GM10847 (cell line): ENCODE results near the gene CDH9.

Source experiments
- POLR2A ChIP-seq: IDR thresholded peaks from 2 replicates; pipeline ENCODE4 v1.6.1; 2011; ENCODE audit not compliant: insufficient read length; ENCODE audit errors: extremely low read depth

CDH9 gene, protein sequence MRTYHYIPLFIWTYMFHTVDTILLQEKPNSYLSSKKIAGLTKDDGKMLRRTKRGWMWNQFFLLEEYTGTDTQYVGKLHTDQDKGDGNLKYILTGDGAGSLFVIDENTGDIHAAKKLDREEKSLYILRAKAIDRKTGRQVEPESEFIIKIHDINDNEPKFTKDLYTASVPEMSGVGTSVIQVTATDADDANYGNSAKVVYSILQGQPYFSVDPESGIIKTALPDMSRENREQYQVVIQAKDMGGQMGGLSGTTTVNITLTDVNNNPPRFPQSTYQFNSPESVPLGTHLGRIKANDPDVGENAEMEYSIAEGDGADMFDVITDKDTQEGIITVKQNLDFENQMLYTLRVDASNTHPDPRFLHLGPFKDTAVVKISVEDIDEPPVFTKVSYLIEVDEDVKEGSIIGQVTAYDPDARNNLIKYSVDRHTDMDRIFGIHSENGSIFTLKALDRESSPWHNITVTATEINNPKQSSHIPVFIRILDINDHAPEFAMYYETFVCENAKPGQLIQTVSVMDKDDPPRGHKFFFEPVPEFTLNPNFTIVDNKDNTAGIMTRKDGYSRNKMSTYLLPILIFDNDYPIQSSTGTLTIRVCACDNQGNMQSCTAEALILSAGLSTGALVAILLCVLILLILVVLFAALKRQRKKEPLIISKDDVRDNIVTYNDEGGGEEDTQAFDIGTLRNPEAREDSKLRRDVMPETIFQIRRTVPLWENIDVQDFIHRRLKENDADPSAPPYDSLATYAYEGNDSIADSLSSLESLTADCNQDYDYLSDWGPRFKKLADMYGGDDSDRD

DNA sequence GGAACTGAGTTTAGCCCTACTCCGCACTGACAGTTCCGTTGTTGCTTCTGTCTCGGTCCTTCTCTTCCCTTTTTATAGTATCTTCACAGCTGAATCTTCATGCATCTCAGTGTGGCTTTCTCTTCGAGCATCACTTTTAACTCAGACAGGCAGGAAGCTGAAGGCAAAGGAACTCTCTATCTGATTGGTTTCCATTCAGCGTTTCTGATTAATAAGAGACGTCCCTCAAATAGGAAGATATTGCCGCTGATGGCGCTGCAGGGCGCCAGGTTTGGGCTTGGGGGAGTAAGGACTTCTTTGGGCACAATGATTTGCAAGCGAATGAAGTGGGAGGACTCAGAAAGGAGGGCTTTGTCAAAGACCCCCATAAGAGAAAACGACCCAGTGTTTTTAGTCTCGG lies at the start of gene CDH9:
Gene CDH9, minus strand, starts transcription at position 111 of the 400 bp plus-strand sequence. CDS start 50,253 bp downstream, outside the sequence.
- TF ChIP-seq POLR2A, result no peak

DNA sequence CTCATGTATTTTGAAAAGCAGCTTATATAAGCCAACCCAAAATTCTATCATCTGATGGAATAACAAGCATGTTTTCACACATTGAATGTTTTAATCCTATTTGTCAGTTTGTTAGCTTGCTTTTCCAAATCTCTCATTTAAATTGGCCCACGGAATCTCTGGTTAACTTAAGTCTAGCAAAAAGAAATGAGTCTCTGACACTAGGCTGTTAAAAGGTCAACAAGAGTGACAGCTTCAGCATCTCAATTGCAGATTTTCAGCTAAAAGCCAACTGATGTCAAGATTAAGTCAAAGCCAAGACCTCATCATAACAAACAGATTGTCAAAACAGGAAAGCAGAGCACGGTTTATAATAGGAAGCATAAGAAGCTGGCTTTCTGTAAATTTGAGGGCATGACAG lies 49.4 kb upstream of the CDH9 start:
- TF ChIP-seq POLR2A, result no peak

DNA sequence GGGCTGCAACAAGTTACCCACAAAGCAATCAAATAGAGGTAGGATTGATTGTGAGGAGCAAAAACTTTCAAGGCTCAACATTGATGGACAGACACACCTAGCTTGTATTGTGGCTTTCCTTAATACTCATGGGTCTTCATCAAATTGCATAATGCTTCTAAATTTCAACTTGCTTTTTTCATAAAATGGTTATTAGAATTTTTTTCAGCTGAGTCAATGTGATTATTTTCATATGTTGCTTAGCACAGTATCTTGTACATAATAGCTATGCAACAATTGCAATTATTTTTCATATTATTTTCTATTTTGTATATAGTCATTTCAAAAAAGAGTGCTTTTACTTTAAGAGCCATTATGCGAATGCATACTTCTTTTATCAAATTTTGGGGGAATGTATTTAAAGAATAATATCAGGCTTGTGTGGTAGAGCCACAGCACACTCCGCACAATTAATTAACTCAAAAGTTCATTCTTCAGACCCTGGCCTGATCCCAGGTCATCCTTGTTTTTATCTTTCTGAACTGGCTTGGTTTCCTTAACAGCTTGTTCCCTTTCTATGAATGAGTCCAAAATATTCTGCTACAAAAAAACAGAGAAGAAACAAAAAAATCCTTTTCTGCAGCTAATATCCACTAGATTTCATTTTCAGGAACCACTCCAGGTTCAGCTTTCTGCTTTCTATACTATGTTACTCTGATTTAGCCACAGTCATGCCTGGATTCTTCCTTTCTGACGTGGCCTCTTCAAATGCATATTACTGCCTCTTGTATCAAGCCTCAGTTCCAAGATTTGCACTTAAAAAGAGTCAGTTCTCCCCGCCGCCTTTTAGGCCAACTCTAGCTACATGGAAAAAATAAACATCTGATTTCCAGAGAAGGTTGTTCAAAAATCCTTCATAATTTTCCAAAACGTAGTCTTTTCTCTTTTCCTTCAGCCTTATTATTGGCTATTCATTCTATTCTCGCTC lies 45.3 kb upstream of the CDH9 start:
- no peak for TF ChIP-seq POLR2A

DNA sequence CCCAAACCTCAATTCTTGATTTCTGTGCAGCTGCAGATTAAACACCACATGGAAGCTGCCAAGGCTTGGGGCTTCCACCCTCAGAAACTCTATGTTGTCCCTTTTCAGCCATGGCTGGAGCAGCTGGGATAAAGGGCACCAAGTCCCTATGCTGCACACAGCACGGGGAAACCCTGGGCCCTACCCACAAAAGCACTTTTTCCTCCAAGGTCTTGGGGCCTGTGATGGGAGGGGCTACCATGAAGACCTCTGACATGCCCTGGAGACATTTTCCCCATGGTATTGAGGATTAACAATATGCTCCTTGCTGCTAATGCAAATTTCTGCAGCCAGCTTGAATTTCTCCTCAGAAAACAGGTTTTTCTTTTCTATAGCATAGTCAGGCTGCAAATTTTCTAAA lies 41.8 kb upstream of the CDH9 start:
- TF ChIP-seq POLR2A, result no peak

DNA sequence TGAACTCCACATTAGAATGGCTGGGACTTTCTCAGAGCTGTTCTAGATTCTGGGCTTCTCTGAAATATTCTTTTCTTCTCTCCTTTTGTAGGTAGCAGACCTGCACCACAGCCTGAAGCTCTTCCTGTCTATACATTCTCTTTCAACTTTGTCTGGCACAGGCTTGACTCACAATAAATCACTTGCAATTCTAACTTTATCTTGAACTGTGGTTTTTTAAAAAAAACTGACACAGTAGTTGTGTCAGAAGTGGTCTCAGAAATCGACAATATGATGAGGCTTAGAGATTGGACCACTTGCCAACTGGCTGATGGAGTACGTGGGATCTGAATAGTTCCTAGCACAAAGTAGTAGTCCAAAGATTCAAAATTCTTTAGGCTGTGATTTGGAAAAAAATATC lies 24.1 kb upstream of the CDH9 start:
- TF ChIP-seq POLR2A, result no peak

DNA sequence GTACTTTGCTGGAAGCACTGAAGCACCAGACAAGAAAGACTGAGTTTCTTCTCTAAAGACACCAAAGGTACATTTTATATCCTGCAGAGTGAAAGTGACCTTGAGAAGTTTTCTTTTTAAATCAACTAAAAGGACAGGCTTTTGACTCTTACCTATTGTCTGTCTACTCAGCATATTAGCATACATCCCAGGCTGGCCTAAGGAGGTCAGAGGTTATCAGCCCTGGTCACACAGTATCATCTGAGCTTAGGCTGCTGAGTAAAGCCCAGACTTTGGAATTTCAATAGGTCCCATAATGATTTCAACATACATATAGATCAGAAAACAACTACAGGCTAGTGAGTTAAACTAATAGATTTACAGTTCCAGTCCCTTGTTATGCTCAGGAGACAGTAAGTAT lies 10.1 kb upstream of the CDH9 start:
- no peak for TF ChIP-seq POLR2A

DNA sequence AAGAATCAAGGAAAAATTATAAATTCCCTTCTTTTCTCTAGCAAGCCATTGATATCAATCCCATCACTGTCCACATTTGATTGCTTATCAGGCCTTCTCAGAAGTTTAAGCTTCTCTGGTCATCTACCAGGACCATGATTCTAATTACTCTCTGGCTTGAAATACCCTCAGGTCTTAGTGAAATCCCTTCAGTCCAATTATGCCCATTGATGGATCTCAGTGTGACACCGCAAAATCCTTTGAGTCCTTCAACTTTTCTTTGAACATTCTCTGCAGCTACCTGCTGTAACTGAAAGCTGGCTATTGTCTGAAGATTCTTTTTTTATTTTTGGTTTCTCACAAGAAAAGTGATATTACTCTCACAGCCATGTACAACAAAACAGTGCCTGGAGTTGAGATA lies 3.0 kb upstream of the CDH9 start:
- no peak for TF ChIP-seq POLR2A

DNA sequence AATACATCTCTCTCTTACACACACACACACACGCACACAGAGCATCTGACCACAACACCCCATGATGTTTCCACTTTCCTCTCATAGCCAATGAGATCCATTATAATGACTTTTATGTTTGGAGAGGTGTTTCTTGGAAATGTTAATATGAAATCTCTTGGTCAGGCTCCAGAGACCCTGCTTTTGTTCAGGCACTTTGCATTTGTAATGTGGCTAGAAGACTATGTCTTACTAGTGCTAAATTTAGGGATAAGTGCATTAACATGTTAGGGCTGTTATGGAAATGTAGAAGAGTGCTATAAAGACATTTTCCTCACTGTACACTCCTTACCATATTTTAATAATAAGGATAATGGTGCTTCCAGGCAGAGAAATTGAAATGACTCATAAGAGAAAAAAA lies 3.8 kb downstream of the CDH9 start:
- no peak for TF ChIP-seq POLR2A

DNA sequence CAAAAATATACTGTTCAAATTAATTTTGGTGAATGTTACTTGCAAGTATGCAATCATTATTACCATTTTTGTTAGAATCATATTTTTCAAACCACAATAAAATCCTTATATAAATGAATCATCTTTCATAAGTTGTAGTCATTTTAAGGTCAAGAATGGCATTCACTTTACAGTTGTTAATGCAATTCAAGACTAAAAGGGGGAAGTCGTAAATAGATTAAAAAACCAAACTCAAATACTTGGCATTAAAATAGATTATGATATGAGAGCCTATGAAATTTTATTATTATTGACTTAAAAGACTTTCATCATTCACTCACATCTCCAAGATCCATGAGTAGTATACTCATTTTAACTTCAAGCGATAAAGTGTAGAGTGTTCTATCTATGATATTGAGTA lies 11.6 kb downstream of the CDH9 start:
- no peak for TF ChIP-seq POLR2A

DNA sequence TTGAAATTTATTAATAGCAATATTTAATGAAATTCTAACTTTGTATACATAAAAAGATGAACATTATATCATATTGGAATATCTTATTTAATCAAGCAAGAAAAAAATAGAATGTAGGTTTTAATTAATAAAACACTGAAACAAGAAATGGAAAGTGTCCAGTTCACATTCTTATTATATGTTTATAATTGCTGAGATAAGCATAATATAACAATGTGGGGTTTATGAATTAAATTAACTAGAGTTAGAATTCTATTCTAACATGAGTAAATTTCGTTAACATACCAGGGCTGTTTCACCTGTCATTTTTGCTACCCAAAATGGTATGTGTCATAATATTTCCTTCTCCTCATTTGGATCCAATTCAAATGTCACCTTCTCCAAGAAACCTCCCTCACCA lies 12.3 kb downstream of the CDH9 start:
- TF ChIP-seq POLR2A, result no peak

DNA sequence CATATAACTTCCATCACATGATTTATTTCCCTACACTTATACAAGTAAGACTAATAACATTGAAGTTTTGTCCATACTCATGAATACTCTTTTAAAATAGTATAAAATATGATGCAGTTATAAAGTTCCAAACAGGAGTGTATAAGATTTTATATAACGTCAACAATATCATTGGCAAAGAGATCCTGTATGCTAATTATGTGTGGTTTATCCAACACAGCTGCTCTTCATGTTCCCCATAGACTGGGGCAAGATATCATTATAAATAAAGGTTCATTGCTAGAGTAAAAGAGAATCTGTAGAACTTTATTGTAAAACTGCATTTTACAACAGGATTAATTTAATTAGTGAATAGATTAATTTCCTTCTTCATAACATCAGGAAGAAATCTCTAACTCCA lies 16.9 kb downstream of the CDH9 start:
- TF ChIP-seq POLR2A, result no peak

DNA sequence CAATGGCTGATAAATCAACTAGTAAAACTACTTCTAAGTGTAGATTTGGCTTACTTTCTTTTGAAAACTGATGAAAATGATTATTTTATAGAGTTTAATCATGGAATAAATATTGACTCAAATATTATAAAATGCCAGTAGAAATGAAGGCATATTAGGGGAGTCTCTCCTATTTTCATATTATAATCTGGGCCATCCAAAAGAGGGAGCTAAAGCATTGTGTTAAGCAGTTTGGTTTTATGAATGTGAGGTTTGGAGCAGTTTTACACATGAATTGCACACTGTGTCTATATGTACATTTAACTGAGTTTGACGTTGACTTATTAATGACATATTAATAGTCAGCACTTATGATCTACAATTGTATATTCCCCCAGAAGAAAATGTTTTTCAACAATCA lies 17.4 kb downstream of the CDH9 start:
- TF ChIP-seq POLR2A, result no peak

DNA sequence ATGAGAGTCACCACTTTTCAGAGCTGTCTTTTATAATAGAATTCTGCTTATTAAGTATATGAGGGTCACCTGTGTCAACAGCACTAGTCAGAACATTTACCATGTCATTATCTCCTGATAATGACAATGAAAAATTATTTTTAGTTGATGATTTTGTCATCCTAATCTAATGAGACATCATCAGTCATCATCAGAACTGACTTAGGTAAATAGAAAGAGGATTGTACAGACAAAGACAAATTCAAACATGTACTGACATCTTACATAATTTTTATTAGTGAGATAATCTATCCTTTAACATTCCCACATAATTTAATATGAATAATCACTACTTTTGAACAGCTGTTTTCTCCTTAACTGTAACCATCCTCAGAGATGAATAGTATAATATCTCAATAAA lies 22.6 kb downstream of the CDH9 start:
- TF ChIP-seq POLR2A, result no peak

DNA sequence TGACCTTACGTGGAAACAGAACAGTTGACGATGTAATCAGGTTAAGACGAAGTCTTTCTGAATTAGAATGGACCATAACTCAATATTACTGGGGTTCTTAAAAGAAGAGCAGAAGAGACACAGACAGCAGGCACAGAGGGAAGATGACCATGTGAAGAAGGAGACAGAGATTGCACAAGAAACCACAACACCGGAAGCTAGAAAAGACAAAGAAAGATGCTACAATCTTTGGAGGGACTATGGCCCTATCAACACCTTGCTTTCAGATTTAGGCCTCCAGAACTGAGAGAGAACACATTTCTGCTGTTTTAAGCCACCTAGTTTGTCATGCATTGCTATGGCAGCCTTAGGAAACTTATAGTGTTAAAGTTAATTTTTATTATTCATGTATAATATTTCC lies 27.1 kb downstream of the CDH9 start:
- TF ChIP-seq POLR2A, result no peak

DNA sequence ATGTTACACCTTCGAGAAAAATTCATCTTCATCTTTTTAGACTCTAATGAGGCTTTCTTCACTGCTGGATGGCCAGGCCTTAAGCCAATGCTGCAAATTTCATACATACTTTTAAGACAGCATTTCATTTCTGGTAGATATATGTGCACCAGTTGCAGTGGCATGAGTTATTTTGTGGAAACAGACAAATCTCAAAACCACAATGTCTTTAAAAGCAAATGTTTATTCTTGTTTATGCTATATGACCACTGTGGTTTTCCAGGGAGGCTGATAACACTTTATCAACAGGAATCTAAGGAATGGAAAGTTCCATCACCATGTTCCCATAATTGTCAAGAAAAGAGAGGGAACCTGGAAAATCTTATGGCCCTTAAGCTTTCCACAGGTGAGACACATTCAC lies 27.7 kb downstream of the CDH9 start:
- TF ChIP-seq POLR2A, result no peak
